ENCODE data around the gene FAM13A.
A peak's percentile ranks its signal among the peaks of the same experiment; 100 is the strongest.
"Not testable (repeated sequence)": the region's sequence is repeated elsewhere in the genome, so short reads cannot be mapped to it uniquely, and the experiment has no call there.

The FAM13A gene

DNA sequence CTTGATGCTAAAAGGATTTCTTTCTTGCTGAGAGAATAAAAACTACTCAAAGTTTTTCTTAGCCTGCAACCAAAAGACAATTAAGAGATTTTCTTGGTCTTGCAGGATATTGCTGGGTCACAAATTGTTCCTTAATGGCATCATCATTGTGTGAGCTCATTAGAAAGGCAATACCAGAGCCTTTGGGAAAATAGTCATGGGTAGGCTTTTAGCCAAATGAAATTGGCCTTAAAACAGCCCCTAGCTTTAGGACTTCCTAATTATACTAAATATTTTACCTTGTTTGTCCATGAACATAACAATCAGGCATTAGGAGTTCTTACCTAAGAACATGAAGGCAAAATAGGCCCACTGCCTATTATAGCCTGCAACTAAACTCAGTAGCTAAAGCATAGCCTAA lies 10.4 kb upstream of the FAM13A start:
- ChIA-PET POLR2A (no interaction called here), CTCF (interaction anchor here (0.6 kb wide), 1 partner anchor 1633 kb away, joined by 3 read pairs; no protein-coding TSS in a partner anchor)
- TF ChIP-seq, protein P1, sequence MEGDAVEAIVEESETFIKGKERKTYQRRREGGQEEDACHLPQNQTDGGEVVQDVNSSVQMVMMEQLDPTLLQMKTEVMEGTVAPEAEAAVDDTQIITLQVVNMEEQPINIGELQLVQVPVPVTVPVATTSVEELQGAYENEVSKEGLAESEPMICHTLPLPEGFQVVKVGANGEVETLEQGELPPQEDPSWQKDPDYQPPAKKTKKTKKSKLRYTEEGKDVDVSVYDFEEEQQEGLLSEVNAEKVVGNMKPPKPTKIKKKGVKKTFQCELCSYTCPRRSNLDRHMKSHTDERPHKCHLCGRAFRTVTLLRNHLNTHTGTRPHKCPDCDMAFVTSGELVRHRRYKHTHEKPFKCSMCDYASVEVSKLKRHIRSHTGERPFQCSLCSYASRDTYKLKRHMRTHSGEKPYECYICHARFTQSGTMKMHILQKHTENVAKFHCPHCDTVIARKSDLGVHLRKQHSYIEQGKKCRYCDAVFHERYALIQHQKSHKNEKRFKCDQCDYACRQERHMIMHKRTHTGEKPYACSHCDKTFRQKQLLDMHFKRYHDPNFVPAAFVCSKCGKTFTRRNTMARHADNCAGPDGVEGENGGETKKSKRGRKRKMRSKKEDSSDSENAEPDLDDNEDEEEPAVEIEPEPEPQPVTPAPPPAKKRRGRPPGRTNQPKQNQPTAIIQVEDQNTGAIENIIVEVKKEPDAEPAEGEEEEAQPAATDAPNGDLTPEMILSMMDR (IDR thresholded peaks at IDR 0.05; ENCODE audit: insufficient read depth, low read length, missing control alignments): no peak
- DNase-seq (ENCODE audit: low read depth, low spot score): no peak
- H3K4me3 ChIP-seq (ENCODE audit: low read depth, low read length): no peak overlapping the region

DNA sequence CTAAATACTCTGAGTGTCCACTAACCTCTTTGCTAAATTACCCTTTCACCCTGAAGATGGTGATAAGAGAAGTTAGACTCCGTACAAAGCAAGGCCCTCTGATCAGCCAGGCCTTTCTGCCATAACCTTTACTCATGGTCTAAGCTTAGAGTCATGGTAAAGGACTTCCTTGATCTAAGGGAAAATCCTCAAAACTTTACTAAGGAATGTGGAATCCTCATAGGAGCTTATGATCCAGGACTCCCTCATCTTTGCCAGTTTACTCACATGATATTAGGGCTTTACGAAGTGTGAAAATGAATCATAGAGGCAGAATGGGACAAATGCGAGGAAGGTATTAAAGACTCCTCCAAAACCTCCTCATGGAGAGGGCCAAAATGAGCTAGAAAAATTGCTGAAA lies 7.9 kb upstream of the FAM13A start:
- ChIA-PET POLR2A (no interaction called here), CTCF (interaction anchor here (1.0 kb wide), 1 partner anchor 46 kb away, joined by 3 read pairs; no protein-coding TSS in a partner anchor)
- H3K4me3 ChIP-seq (ENCODE audit: low read depth, low read length): no peak overlapping the region
- DNase-seq (ENCODE audit: low read depth, low spot score): no peak
- TF ChIP-seq, protein P1 (IDR thresholded peaks at IDR 0.05; ENCODE audit: insufficient read depth, low read length, missing control alignments): no peak

DNA sequence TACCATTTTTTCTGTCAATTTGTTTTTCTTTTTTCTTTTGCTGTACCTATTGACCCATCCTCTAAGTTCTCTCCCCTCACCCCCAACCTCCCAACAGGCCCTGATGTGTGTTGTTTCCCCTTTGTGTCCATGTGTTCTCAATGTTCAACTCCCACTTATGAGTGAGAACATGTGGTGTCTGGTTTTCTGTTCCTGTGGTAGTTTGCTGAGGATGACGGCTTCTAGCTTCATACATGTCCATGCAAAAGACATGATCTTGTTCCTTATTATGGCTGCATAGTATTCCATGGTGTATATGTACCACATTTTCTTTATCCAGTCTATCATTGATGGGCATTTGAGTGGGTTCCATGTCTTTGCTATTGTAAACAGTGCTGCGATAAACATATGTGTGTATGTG lies 859 bp upstream of the FAM13A start:
- H3K4me3 ChIP-seq (ENCODE audit: low read depth, low read length); DNase-seq (ENCODE audit: low read depth, low spot score); POLR2A ChIA-PET; CTCF ChIA-PET: not testable (repeated sequence)

DNA sequence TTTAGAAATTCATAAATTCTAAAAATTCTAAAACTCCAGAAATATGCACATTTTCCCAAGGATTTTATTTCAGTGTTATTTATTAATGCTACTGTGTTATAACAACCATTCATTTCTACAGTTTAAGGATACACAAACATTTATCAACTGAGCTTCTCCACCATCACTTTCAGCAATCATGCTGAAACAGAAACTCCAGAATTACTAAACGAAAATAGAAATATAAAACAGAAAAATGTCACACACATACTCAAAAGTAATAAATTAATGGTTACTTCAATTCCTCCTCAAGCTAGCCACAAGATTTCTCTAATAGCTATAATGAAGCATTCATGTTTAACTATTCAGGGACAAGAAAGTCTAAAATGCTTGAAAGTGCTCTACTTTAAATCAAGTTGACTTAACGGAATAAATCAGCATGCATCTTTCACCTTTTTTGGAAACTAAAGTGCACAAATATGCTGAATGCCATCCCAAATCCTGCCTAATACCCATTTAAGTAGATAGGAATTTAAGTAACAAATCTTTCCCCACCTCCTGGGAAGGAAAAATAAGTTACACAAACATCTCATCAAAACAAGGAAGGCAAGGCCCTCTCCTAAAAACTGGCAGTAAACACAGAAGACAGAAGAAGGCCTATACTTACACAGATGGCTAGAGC lies 563 bp downstream of the FAM13A start:
- peak overlapping the region; percentile 59 for H3K4me3 ChIP-seq (ENCODE audit: low read depth, low read length)
- TF ChIP-seq, protein P1 (IDR thresholded peaks at IDR 0.05; ENCODE audit: insufficient read depth, low read length, missing control alignments): no peak
- DNase-seq (ENCODE audit: low read depth, low spot score): no peak
- ChIA-PET POLR2A (no interaction called here), CTCF (interaction anchor here (0.9 to 1.7 kb wide), 4 partner anchors 54 to 237 kb away, joined by 3 read pairs; no protein-coding TSS in a partner anchor)

DNA sequence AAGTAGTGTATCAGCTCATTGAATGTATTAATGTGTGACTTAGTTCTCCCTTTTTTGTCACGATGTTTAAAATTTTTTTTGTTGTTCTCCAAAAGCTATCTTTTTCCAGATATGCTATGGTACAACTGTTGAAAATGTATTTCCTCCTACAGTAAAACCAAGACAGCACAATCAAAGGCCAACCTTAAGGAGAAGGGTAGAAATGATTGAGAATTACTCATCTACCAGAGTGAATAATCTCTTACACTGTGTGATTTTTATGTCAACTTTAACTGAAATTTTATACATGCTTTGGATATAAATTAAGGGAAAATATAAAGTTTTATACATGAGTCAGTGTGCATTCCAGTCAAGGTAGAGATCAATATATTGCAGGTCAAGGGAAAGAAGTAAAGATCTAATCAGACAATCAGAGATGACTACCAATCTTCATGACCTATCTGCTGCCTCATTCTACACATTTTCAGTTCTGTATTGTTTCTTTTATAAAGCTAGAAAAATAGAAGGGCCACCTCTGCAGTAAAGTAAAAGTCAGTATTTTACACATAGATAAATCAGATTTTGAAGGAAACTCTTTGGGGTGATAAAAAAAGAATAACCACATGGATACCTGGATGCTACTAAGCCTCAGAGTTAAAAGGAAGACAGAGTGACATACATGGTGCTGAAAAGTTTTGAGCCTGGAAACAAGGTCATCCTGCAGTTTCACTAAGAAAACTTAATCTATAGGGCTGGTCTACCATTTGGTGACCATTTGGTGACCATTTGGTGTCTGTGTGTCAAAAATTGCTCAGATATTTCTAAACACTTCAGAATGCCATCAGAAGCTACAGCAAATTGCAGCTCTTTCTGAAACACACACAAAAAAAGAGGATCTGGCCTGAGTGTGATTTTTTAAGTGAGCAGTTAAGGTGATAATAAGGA lies 1.6 kb downstream of the FAM13A start:
- DNase-seq (ENCODE audit: low read depth, low spot score): no peak
- ChIA-PET POLR2A (no interaction called here), CTCF (interaction anchor here (1.3 to 1.7 kb wide), 2 partner anchors 13 to 57 kb away, joined by 3 to 4 read pairs; no protein-coding TSS in a partner anchor)
- peak overlapping the region; percentile 59 for H3K4me3 ChIP-seq (ENCODE audit: low read depth, low read length)
- TF ChIP-seq, protein P1 (IDR thresholded peaks at IDR 0.05; ENCODE audit: insufficient read depth, low read length, missing control alignments): no peak

DNA sequence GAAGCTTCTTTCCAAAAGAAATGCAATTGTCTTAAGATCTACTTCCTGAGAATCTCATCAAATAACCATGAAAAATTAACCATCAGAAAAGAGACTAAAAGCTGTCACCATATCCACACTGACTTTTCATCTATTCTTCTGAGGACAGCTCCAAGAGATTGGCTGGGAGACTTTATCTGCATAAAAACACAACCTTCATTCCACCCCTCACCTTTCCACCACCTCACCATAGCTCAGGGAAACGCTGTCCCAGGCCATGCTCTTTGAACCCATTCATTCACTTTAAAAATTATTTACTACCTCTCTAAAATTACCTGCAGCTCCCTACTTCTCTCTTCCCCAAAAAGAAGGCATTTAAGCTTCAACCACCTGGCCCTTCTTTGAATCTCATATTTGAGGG lies 2.4 kb downstream of the FAM13A start:
- ChIA-PET POLR2A (no interaction called here), CTCF (interaction anchor here (1.2 to 1.3 kb wide), 2 partner anchors 12 to 264 kb away, joined by 4 read pairs; no protein-coding TSS in a partner anchor)
- TF ChIP-seq, protein P1 (IDR thresholded peaks at IDR 0.05; ENCODE audit: insufficient read depth, low read length, missing control alignments): no peak
- DNase-seq (ENCODE audit: low read depth, low spot score): no peak
- no peak overlapping the region for H3K4me3 ChIP-seq (ENCODE audit: low read depth, low read length)

All from AG04449 (cell line).